ENCODE results near the gene DNM1L. TPM values are rescaled to one million over a fixed set of nuclear protein-coding genes. Genes with fewer than 3 reads are reported as not detected.

Gene DNM1L
- polyA plus RNA-seq, 1 of the 3 experiments (the other 2 are of a cell fraction), result 26.6 TPM

- Histone ChIP-seq H3K4me1 (ENCODE audit: control insufficient read depth in 1 of 2, insufficient read depth in 2 of 2, low read depth in 1 of 2, low read length in 1 of 2) (peaks cover under 1 to 16% of the 10 kb centered on the region in 2 experiments; a peak in 2 of 4 replicates), H2AFZ (ENCODE audit: low read depth) (no peak overlapping the region), H3K4me2 (no peak overlapping the region), H3K27ac (ENCODE audit: low read depth in 2 of 2, low read length in 1 of 2) (peak overlapping the region; percentile 7 to 59; a peak in 3 of 4 replicates), H3F3A (replicated peaks; ENCODE audit: insufficient read depth) (peaks cover 17% of the 10 kb centered on the region), H3K9ac (no peak overlapping the region), H3K36me3 (replicated peaks in 1 of 2; ENCODE audit: control insufficient read depth in 1 of 2, insufficient read depth in 2 of 2, low read length in 1 of 2) (peaks cover 17 to 19% of the 10 kb centered on the region in 2 experiments), H3K4me3 (ENCODE audit: low read depth in 2 of 2, low read length in 1 of 2) (no peak overlapping the region), H3K9me2 (no peaks in the 10 kb centered on the region), H3K9me3 (no peaks in the 10 kb centered on the region), H3K27me3 (ENCODE audit: insufficient read depth) (no peaks in the 10 kb centered on the region), H3K79me2 (ENCODE audit: insufficient read depth) (peaks cover 52% of the 10 kb centered on the region), H4K20me1 (ENCODE audit: insufficient read depth) (peaks cover 3% of the 10 kb centered on the region; the same call in 1 of the 2 replicates)
- TF ChIP-seq USF1 (IDR thresholded peaks at IDR 0.05; ENCODE audit: borderline replicate concordance, low read depth) (no peak), GATA2 (CRISPR knock-in tag; IDR thresholded peaks at IDR 0.05) (peak; percentile 60)
- ChIA-PET CTCF (interaction anchor here (0.6 to 2.2 kb wide), 6 partner anchors 16 to 170 kb away, joined by 3 to 13 read pairs (median 3); partner anchors contain the start of gene DNM1L), POLR2A (interaction anchor here (1.1 kb wide), 1 partner anchor 23 kb away, joined by 3 read pairs; the partner anchor contains the start of gene DNM1L)
- DNase-seq, result peak; percentile 22
Measured at GRCh38 chr12:32702473-32702872, 23.4 kb downstream of the DNM1L start.

DNA sequence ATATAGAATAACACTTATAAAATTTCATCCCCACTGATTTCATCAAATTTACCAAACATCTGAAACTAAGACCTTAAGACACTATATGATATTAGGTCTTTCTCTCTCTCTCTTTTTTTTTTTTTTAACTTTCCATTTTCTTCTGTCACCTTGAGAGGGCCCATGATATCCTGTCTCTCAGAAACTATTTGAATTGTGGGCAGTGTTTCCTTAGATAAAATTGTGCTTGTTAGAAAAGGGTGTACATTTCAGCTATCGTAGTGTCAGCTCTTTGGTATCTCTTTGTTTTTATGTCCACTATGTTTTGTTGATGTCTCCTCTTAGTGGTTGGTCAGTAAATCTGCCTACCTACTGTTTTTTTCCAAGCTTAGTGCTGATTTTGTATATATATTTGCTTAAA is 23.8 kb downstream of the DNM1L start:
- POLR2A ChIA-PET, result interaction anchor here (1.1 kb wide), 1 partner anchor 24 kb away, joined by 3 read pairs; the partner anchor contains the start of gene DNM1L
- peaks cover 52% of the 10 kb centered on the region for H3K79me2 ChIP-seq (ENCODE audit: insufficient read depth)

DNA sequence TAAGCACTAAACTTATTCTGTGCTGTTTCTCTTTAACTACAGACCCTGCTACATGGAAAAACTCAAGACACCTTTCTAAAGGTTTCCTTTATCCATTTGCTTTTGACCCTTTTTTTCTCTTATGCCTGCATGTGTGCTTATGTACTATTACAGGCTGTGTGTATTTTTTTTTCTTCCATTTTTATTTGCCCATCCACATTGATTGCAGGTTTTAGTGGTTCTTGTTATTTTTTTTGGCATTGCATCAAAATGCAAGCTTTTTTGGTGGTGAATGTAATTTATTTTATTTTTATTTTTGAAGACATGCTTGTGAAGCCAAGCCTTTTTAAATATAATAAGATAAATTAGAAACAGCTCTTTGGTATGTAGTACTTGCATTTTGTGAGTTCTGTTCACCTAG is 26.7 kb downstream of the DNM1L start:
- H3K36me3 ChIP-seq (replicated peaks in 1 of 2; ENCODE audit: control insufficient read depth in 1 of 2, insufficient read depth in 2 of 2, low read length in 1 of 2), result peaks cover 37 to 42% of the 10 kb centered on the region in 2 experiments
- no peak overlapping the region for H3K4me3 ChIP-seq (ENCODE audit: low read depth in 2 of 2, low read length in 1 of 2)
- H3K9me3 ChIP-seq, result no peaks in the 10 kb centered on the region
- TF ChIP-seq FOXJ3 (CRISPR knock-in tag; IDR thresholded peaks at IDR 0.05) (no peak), SMC3 (IDR thresholded peaks at IDR 0.05; ENCODE audit: low read depth, low read length) (no peak), RXRA (IDR thresholded peaks at IDR 0.05; ENCODE audit: borderline replicate concordance, low read depth) (no peak), ELF1 (IDR thresholded peaks at IDR 0.05) (no peak), TEAD4 (IDR thresholded peaks at IDR 0.05; ENCODE audit: borderline replicate concordance, insufficient read depth) (no peak), RCOR1 (IDR thresholded peaks at IDR 0.05; ENCODE audit: low read length) (no peak)
- peaks cover 0 to 8% of the 10 kb centered on the region in 2 experiments; a peak in 2 of 4 replicates for H3K4me1 ChIP-seq (ENCODE audit: control insufficient read depth in 1 of 2, insufficient read depth in 2 of 2, low read depth in 1 of 2, low read length in 1 of 2)
- no peak overlapping the region for H3K9ac ChIP-seq
- DNase-seq, result no peak
- POLR2A ChIA-PET, result no interaction called here
- H3K27me3 ChIP-seq (ENCODE audit: insufficient read depth), result no peaks in the 10 kb centered on the region
- no peaks in the 10 kb centered on the region for H3K9me2 ChIP-seq
- no peaks in the 10 kb centered on the region for H4K20me1 ChIP-seq (ENCODE audit: insufficient read depth)
- H3F3A ChIP-seq (replicated peaks; ENCODE audit: insufficient read depth), result peaks cover 8% of the 10 kb centered on the region
- peaks cover 27% of the 10 kb centered on the region for H3K79me2 ChIP-seq (ENCODE audit: insufficient read depth)
- CTCF ChIA-PET, result interaction anchor here (0.6 to 1.5 kb wide), 4 partner anchors 8 to 48 kb away, joined by 3 to 4 read pairs (median 3); no protein-coding TSS in a partner anchor
- H3K27ac ChIP-seq (ENCODE audit: low read depth in 2 of 2, low read length in 1 of 2), result peak overlapping the region in 1 of 2 experiments; percentile 22; a peak in 2 of 4 replicates
- no peak overlapping the region for H2AFZ ChIP-seq (ENCODE audit: low read depth)
- H3K4me2 ChIP-seq, result no peak overlapping the region

More for the DNA sequence above, 23.8 kb downstream of the DNM1L start:
- Histone ChIP-seq H4K20me1 (ENCODE audit: insufficient read depth) (peaks cover 3% of the 10 kb centered on the region; the same call in 1 of the 2 replicates), H3K36me3 (replicated peaks in 1 of 2; ENCODE audit: control insufficient read depth in 1 of 2, insufficient read depth in 2 of 2, low read length in 1 of 2) (peaks cover 20% of the 10 kb centered on the region in 2 experiments), H3K9me2 (no peaks in the 10 kb centered on the region), H3K9ac (no peak overlapping the region), H3K9me3 (no peaks in the 10 kb centered on the region), H3K4me1 (ENCODE audit: control insufficient read depth in 1 of 2, insufficient read depth in 2 of 2, low read depth in 1 of 2, low read length in 1 of 2) (peaks cover 0 to 14% of the 10 kb centered on the region in 2 experiments; a peak in 2 of 4 replicates), H3F3A (replicated peaks; ENCODE audit: insufficient read depth) (peaks cover 17% of the 10 kb centered on the region), H3K27me3 (ENCODE audit: insufficient read depth) (no peaks in the 10 kb centered on the region), H2AFZ (ENCODE audit: low read depth) (no peak overlapping the region), H3K4me3 (ENCODE audit: low read depth in 2 of 2, low read length in 1 of 2) (no peak overlapping the region), H3K27ac (ENCODE audit: low read depth in 2 of 2, low read length in 1 of 2) (peak overlapping the region; percentile 7 to 59; a peak in 2 of 4 replicates), H3K4me2 (no peak overlapping the region)
- CTCF ChIA-PET, result interaction anchor here (0.6 to 2.2 kb wide), 4 partner anchors 24 to 1298 kb away, joined by 3 to 13 read pairs (median 4); partner anchors contain the start of gene DNM1L
- TF ChIP-seq MAX (IDR thresholded peaks at IDR 0.05; ENCODE audit: low read depth) (no peak), SIN3A (IDR thresholded peaks at IDR 0.05; ENCODE audit: borderline replicate concordance, low read depth, low read length) (no peak)
- DNase-seq, result no peak
- WGBS (ENCODE audit: low lambda C conversion rate), result 100% methylated on average over 1 of the region's 1 CpG

Data from SK-N-SH (cell line).